ENCODE data around the gene LRRC47. TPM values are rescaled to one million over a fixed set of nuclear protein-coding genes. Genes with fewer than 3 reads are reported as not detected.
"Not testable (repeated sequence)": the region's sequence is repeated elsewhere in the genome, so short reads cannot be mapped to it uniquely, and the experiment has no call there.

Gene LRRC47
- total and polyA plus RNA-seq, 7 donors, result 44.3 to 126 (median 93.9) TPM

DNA sequence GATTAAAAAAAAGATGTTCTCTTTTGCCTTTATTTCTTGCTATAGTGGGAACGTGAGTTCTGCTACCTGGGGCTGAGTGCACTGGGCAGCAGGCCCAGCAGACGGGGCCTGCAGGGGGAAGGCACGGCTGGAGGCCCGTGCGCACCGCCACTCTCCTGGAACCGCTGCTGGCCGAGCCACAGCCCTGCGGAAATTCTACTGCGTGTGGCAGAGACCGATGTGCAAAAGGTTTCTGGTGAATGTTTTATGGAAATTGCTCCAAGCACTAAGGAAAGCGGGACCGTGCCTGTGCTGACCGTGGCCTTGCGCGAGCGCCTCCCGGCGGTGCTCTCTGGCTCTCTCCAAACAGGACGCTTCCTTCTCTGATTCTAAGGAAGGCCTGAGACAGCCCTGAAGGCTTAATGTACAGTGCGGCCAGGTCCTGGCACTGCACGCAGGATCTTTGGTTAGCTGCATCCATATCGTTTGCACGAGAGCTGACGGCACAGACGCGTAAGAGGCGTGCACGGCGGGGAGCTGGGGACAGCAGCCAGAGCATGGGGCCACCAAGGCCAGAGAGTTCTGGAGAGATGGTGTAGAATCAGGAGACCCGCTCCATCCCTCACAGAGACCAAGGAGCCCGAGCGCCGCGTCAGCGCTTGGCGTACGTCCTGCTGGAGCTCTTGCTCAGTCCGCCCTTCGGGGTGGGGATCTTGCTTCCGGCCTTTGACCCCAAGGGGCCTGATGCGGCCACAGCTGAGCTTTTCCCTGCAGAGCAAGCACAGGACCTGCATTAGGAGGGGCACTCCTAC lies 18.7 kb upstream of the LRRC47 start:
- WGBS, 3 donors, result 87 to 92% (median 92%) methylated on average over 42 of the region's 42 CpGs
- intact Hi-C loops (cut with DNase I), result no loop called here
- Histone ChIP-seq H3K27me3 (ENCODE audit: insufficient read depth in 3 of 3, low read length in 2 of 3) (no peaks in the 10 kb centered on the region), H3K9me3 (no peaks in the 10 kb centered on the region), H3K36me3 (ENCODE audit: insufficient read depth in 1 of 2, low read depth in 1 of 2) (peaks cover 0 to 51% of the 10 kb centered on the region in 2 donors), H3K27ac (no peak overlapping the region), H3K4me1 (no peaks in the 10 kb centered on the region), H3K4me3 (no peak overlapping the region)
- ATAC-seq (no peak), DNase-seq (no peak)
- TF ChIP-seq, protein P1, sequence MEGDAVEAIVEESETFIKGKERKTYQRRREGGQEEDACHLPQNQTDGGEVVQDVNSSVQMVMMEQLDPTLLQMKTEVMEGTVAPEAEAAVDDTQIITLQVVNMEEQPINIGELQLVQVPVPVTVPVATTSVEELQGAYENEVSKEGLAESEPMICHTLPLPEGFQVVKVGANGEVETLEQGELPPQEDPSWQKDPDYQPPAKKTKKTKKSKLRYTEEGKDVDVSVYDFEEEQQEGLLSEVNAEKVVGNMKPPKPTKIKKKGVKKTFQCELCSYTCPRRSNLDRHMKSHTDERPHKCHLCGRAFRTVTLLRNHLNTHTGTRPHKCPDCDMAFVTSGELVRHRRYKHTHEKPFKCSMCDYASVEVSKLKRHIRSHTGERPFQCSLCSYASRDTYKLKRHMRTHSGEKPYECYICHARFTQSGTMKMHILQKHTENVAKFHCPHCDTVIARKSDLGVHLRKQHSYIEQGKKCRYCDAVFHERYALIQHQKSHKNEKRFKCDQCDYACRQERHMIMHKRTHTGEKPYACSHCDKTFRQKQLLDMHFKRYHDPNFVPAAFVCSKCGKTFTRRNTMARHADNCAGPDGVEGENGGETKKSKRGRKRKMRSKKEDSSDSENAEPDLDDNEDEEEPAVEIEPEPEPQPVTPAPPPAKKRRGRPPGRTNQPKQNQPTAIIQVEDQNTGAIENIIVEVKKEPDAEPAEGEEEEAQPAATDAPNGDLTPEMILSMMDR (IDR thresholded peaks at IDR 0.05), result no peak

DNA sequence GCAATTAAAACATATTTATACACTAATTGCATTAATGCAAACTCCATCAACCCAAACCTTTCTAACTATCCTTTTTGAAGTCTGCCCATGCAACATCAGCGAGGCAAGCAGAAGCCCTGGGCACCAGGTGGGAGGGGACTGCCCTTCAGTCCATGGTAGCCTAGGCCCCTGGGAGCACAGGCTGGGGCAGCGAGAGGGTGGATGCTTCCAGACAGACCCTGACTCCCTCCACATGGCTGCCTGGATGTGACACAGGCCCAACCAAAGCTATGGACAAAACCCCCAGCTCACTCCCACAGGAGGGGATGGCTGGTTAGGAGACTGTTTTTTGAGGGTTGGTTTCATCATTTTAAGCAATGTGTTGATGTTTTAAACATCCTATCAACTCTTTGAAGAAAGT lies 17.8 kb upstream of the LRRC47 start:
- no peak for DNase-seq
- Histone ChIP-seq H3K27me3 (ENCODE audit: insufficient read depth in 3 of 3, low read length in 2 of 3) (no peaks in the 10 kb centered on the region), H3K9me3 (no peaks in the 10 kb centered on the region), H3K36me3 (ENCODE audit: insufficient read depth in 1 of 2, low read depth in 1 of 2) (peaks cover 0 to 42% of the 10 kb centered on the region in 2 donors), H3K27ac (no peak overlapping the region), H3K4me3 (no peak overlapping the region), H3K4me1 (no peaks in the 10 kb centered on the region)
- TF ChIP-seq, protein P1 (IDR thresholded peaks at IDR 0.05), result no peak
- no peak for ATAC-seq
- 91 to 96% (median 96%) methylated on average over 2 of the region's 2 CpGs for WGBS, 3 donors
- intact Hi-C loops (cut with DNase I), result no loop called here

DNA sequence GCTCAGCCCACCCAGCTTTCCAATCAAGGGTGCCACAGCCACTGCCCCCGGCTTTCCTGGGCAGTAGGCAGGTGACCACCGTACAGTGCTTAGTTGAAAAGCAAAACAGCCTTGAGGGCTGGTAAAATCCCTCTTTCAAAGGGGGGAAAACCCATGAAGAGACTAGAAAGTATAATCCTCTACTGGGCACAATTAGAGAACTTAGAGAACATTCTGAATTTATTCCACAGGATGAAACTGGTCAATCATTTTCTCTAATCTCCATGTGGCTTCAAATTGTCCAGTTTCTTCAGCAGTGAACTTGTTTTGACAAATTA lies 15.3 kb upstream of the LRRC47 start:
- Histone ChIP-seq H3K9me3 (no peaks in the 10 kb centered on the region), H3K36me3 (ENCODE audit: insufficient read depth in 1 of 2, low read depth in 1 of 2) (peaks cover 0 to 30% of the 10 kb centered on the region in 2 donors), H3K4me1 (no peaks in the 10 kb centered on the region), H3K27ac (no peak overlapping the region), H3K4me3 (no peak overlapping the region), H3K27me3 (ENCODE audit: insufficient read depth in 3 of 3, low read length in 2 of 3) (no peaks in the 10 kb centered on the region)
- WGBS, 3 donors, result 60 to 68% (median 65%) methylated on average over 2 of the region's 2 CpGs
- TF ChIP-seq, protein P1 (IDR thresholded peaks at IDR 0.05), result no peak
- intact Hi-C loops (cut with DNase I), result no loop called here
- no peak for ATAC-seq
- no peak for DNase-seq

DNA sequence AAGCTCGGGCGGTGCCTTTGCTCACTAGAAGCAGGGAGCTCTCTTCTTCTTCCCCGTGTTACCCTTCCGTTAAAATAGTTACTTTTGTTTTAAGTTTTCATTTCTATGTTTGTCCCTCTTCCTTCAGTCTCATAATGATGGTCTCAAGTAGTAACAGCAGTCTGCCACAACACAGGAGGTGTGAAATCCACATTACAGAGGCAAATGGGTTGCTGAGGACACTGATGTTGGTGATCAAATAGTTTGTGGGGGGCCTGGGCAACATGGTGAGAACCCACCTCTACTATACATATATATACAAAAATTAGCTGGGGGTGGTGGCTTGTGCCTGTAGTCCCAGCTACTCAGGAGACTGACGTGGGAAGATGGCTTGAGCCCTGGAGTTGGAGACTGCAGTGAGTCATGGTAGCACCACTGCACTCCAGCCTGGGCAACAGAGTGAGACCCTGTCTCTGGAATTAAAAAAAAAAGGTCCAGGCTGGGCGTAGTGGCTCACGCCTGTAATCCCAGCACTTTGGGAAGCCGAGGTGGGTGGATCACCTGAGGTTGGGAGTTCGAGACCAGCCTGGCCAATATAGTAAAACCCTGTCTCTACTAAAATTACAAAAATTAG lies 14.0 kb upstream of the LRRC47 start:
- ATAC-seq; intact Hi-C loops (cut with DNase I); H3K4me3 ChIP-seq; H3K9me3 ChIP-seq; H3K27me3 ChIP-seq (ENCODE audit: insufficient read depth in 3 of 3, low read length in 2 of 3); H3K27ac ChIP-seq; H3K4me1 ChIP-seq; DNase-seq: not testable (repeated sequence)
- 75 to 79% (median 78%) methylated on average over 9 of the region's 9 CpGs for WGBS, 3 donors
- H3K36me3 ChIP-seq (ENCODE audit: insufficient read depth in 1 of 2, low read depth in 1 of 2), result peaks cover 0 to 17% of the 10 kb centered on the region in 2 donors

DNA sequence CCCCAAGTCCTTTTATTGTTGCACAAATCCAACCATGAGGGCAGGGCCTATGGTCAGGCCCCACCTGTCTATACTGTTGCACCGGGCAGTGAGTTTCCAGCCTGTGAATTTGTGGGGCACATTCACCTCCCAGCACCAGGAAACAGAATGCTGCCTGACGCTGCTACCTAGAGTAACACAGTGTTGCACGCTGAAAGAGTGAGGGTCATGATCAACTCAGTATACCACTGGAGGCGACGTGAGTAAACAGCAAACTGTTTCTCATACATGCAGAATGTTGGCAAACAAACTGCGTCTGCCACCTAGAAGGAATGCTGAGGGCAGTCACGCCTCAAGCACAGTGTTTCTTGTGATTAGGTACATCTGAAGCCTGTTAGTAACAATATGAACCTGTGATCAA lies 13.4 kb upstream of the LRRC47 start:
- Histone ChIP-seq H3K27ac (no peak overlapping the region), H3K4me3 (no peak overlapping the region), H3K36me3 (ENCODE audit: insufficient read depth in 1 of 2, low read depth in 1 of 2) (peaks cover 0 to 11% of the 10 kb centered on the region in 2 donors), H3K9me3 (no peaks in the 10 kb centered on the region), H3K4me1 (no peaks in the 10 kb centered on the region), H3K27me3 (ENCODE audit: insufficient read depth in 3 of 3, low read length in 2 of 3) (no peaks in the 10 kb centered on the region)
- TF ChIP-seq, protein P1 (IDR thresholded peaks at IDR 0.05), result no peak
- 58 to 73% (median 70%) methylated on average over 7 of the region's 7 CpGs for WGBS, 3 donors
- DNase-seq, result no peak
- ATAC-seq, result no peak
- intact Hi-C loops (cut with DNase I), result no loop called here

All from psoas muscle (tissue), 8 donors.